ENCODE results near the gene BRIX1. TPM values are rescaled to one million over a fixed set of nuclear protein-coding genes. Genes with fewer than 3 reads are reported as not detected.

BRIX1 gene
- total and polyA plus RNA-seq, 2 donors (not counting 3 experiments of a cell fraction or from before 2014, with no cell fraction given), result 14.0 to 28.4 TPM

- H4K20me1 ChIP-seq (replicated peaks; ENCODE audit: control insufficient read depth, extremely low read depth, insufficient read depth, low read length), result no peaks in the 10 kb centered on the region
- no peak for DNase-seq (ENCODE audit: low read depth, low spot score)
- ChIA-PET POLR2A (no interaction called here), CTCF (interaction anchor here (0.9 kb wide), 1 partner anchor 59 kb away, joined by 3 read pairs; no protein-coding TSS in a partner anchor)
- H3K9me3 ChIP-seq (replicated peaks; ENCODE audit: control insufficient read depth, insufficient read depth, low read length), result no peaks in the 10 kb centered on the region
- H3K79me2 ChIP-seq (ENCODE audit: control insufficient read depth, insufficient read depth, low read length), result no peaks in the 10 kb centered on the region
- H3K4me1 ChIP-seq (ENCODE audit: control insufficient read depth, extremely low read depth, insufficient read depth, low read length), result no peaks in the 10 kb centered on the region
- no peak for FAIRE-seq
- no peak overlapping the region for H3K4me3 ChIP-seq (replicated peaks in 1 of 3; ENCODE audit: insufficient read depth in 1 of 3, low read depth in 1 of 3, low read length in 3 of 3)
- dilution Hi-C loops (cut with MboI; ENCODE audit: extremely low pct_ligation_motif_present, low sequenced_read_pairs), result no loop called here
- no TSS peak for BruUV-seq (replicated peaks)
- H3K36me3 ChIP-seq (ENCODE audit: control insufficient read depth in 2 of 2, extremely low read depth in 1 of 2, insufficient read depth in 2 of 2, low read length in 2 of 2), result peaks cover 0 to 21% of the 10 kb centered on the region in 2 experiments
- no peaks in the 10 kb centered on the region for H3K9me1 ChIP-seq (replicated peaks; ENCODE audit: control insufficient read depth, extremely low read depth, insufficient read depth, low read length)
- TF ChIP-seq GATA2 (IDR thresholded peaks at IDR 0.05; ENCODE audit: insufficient read depth, insufficient read length, low read depth, low read length), result no peak
- no peak for TF ChIP-seq POLR2AphosphoS5 (IDR thresholded peaks at IDR 0.05; ENCODE audit: insufficient read depth, low read depth, low read length)
- no peak for TF ChIP-seq MAX (IDR thresholded peaks at IDR 0.05; ENCODE audit: insufficient read depth, insufficient read length)
- no peak for TF ChIP-seq JUN (IDR thresholded peaks at IDR 0.05; ENCODE audit: borderline replicate concordance, insufficient read depth, insufficient read length, low read depth)
- no peak for TF ChIP-seq FOS (IDR thresholded peaks at IDR 0.05; ENCODE audit: borderline replicate concordance, insufficient read depth, low read length)
- no peak for TF ChIP-seq EZH2 (IDR thresholded peaks at IDR 0.05; ENCODE audit: borderline replicate concordance, low read depth, low read length, severe bottlenecking)
- no peak overlapping the region for H3K27ac ChIP-seq (ENCODE audit: insufficient read depth, low read depth, low read length)
- H3K9ac ChIP-seq (replicated peaks; ENCODE audit: extremely low read depth, insufficient read depth, low read length), result no peak overlapping the region
- H3K27me3 ChIP-seq (ENCODE audit: control insufficient read depth in 2 of 2, insufficient read depth in 2 of 2, low read length in 2 of 2), result no peaks in the 10 kb centered on the region
- H2AFZ ChIP-seq (ENCODE audit: low read depth, low read length), result no peak overlapping the region
- H3K4me2 ChIP-seq (ENCODE audit: insufficient read depth, low read length), result no peak overlapping the region
- intact Hi-C loops (cut with micrococcal nuclease), result no loop called here
These were observed 28.5 kb downstream of the BRIX1 start for GRCh38 chr5:34944044-34944443.

GRCh38 chr5:34944460-34945047 is 29.0 kb downstream of the BRIX1 start:
- H3K9ac ChIP-seq (replicated peaks; ENCODE audit: extremely low read depth, insufficient read depth, low read length), result no peak overlapping the region
- intact Hi-C loops (cut with micrococcal nuclease), result no loop called here
- no peaks in the 10 kb centered on the region for H3K27me3 ChIP-seq (ENCODE audit: control insufficient read depth in 2 of 2, insufficient read depth in 2 of 2, low read length in 2 of 2)
- no peaks in the 10 kb centered on the region for H4K20me1 ChIP-seq (replicated peaks; ENCODE audit: control insufficient read depth, extremely low read depth, insufficient read depth, low read length)
- H3K36me3 ChIP-seq (ENCODE audit: control insufficient read depth in 2 of 2, extremely low read depth in 1 of 2, insufficient read depth in 2 of 2, low read length in 2 of 2), result peaks cover 0 to 24% of the 10 kb centered on the region in 2 experiments
- no peak overlapping the region for H3K4me2 ChIP-seq (ENCODE audit: insufficient read depth, low read length)
- dilution Hi-C loops (cut with MboI; ENCODE audit: extremely low pct_ligation_motif_present, low sequenced_read_pairs), result no loop called here
- H3K9me1 ChIP-seq (replicated peaks; ENCODE audit: control insufficient read depth, extremely low read depth, insufficient read depth, low read length), result no peaks in the 10 kb centered on the region
- FAIRE-seq, result no peak
- no peaks in the 10 kb centered on the region for H3K79me2 ChIP-seq (ENCODE audit: control insufficient read depth, insufficient read depth, low read length)
- DNase-seq (ENCODE audit: low read depth, low spot score), result no peak
- ChIA-PET POLR2A (no interaction called here), CTCF (interaction anchor here (0.9 kb wide), 1 partner anchor 59 kb away, joined by 3 read pairs; no protein-coding TSS in a partner anchor)
- no peak overlapping the region for H2AFZ ChIP-seq (ENCODE audit: low read depth, low read length)
- no peak for TF ChIP-seq GATA2 (IDR thresholded peaks at IDR 0.05; ENCODE audit: insufficient read depth, insufficient read length, low read depth, low read length)
- TF ChIP-seq EZH2 (IDR thresholded peaks at IDR 0.05; ENCODE audit: borderline replicate concordance, low read depth, low read length, severe bottlenecking), result no peak
- no peak for TF ChIP-seq MAX (IDR thresholded peaks at IDR 0.05; ENCODE audit: insufficient read depth, insufficient read length)
- no peak for TF ChIP-seq POLR2A (IDR thresholded peaks at IDR 0.05; ENCODE audit: low read depth, low read length)
- TF ChIP-seq POLR2AphosphoS5 (IDR thresholded peaks at IDR 0.05; ENCODE audit: insufficient read depth, low read depth, low read length), result no peak
- H3K4me1 ChIP-seq (ENCODE audit: control insufficient read depth, extremely low read depth, insufficient read depth, low read length), result no peaks in the 10 kb centered on the region
- H3K27ac ChIP-seq (ENCODE audit: insufficient read depth, low read depth, low read length), result no peak overlapping the region
- BruUV-seq (replicated peaks), result no TSS peak
- no peaks in the 10 kb centered on the region for H3K9me3 ChIP-seq (replicated peaks; ENCODE audit: control insufficient read depth, insufficient read depth, low read length)
- no peak overlapping the region for H3K4me3 ChIP-seq (replicated peaks in 1 of 3; ENCODE audit: insufficient read depth in 1 of 3, low read depth in 1 of 3, low read length in 3 of 3)
